Liver (tissue), 3 donors: ENCODE measurements around the gene DAPK2.

ENCODE experiments used
- RAD21 ChIP-seq, 2 donors: IDR thresholded peaks; 2 replicates each; pipeline ENCODE4 v1.6.1; 2016; ENCODE audit warnings: antibody characterized with exemption in 2 of 2, mild to moderate bottlenecking in 2 of 2
- RXRA ChIP-seq, 2 donors: IDR thresholded peaks; 2 replicates each; pipeline ENCODE4 v1.6.1; 2017 to 2018; ENCODE audit warnings: antibody characterized with exemption in 2 of 2, mild to moderate bottlenecking in 1 of 2
- YY1 ChIP-seq: IDR thresholded peaks from 2 replicates; pipeline ENCODE4 v1.6.1; 2016; ENCODE audit warnings: antibody characterized with exemption, mild to moderate bottlenecking
- TF ChIP-seq, protein P1 (sequence below): fragments of 150-350 bp; IDR thresholded peaks from 2 replicates; pipeline ENCODE4 v1.5.1; 2017; ENCODE audit warnings: improper control_type of control experiment, low read depth, low read length; ENCODE audit not compliant: missing input control
- donor health status: healthy.
- donor health status: healthy.

GRCh38 chr15:64052925-64053491 is 6.7 kb upstream of the DAPK2 start:
- TF ChIP-seq, protein P1, sequence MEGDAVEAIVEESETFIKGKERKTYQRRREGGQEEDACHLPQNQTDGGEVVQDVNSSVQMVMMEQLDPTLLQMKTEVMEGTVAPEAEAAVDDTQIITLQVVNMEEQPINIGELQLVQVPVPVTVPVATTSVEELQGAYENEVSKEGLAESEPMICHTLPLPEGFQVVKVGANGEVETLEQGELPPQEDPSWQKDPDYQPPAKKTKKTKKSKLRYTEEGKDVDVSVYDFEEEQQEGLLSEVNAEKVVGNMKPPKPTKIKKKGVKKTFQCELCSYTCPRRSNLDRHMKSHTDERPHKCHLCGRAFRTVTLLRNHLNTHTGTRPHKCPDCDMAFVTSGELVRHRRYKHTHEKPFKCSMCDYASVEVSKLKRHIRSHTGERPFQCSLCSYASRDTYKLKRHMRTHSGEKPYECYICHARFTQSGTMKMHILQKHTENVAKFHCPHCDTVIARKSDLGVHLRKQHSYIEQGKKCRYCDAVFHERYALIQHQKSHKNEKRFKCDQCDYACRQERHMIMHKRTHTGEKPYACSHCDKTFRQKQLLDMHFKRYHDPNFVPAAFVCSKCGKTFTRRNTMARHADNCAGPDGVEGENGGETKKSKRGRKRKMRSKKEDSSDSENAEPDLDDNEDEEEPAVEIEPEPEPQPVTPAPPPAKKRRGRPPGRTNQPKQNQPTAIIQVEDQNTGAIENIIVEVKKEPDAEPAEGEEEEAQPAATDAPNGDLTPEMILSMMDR = no peak
- TF ChIP-seq YY1 (no peak), RXRA (IDR thresholded peaks at IDR 0.05) (no peak), RAD21 (IDR thresholded peaks at IDR 0.05) (no peak)
